Measurements from ENCODE around the gene PTPRN2.

GRCh38 chr7:158322616-158323530, 264.8 kb downstream of the PTPRN2 start:
- TF ChIP-seq CTCF (IDR thresholded peaks at IDR 0.05) (no peak), POLR2A (IDR thresholded peaks at IDR 0.05) (no peak), POLR2AphosphoS5 (IDR thresholded peaks at IDR 0.05) (no peak)
